ENCODE data around the gene SYTL1. TPM values are rescaled to one million over a fixed set of nuclear protein-coding genes. Genes with fewer than 3 reads are reported as not detected.

Gene SYTL1
- polyA plus RNA-seq, 1 donor from 2014 or later, result not detected

DNA sequence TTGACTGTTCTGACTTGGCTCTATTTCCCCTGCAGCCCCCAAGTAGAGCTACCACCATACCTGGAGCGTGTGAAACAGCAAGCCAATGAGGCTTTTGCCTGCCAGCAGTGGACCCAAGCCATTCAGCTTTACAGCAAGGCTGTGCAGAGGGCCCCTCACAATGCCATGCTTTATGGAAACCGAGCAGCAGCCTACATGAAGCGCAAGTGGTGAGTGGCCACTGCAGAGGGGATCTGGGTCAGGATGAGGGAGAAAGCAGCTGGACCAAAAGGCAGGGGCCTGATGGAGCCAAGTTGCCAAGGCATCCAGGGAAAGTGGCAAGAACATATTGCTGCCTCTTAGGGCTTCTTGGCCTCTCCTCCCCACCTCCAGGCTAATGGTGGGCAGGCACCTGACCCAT lies 43.9 kb upstream of the SYTL1 start:
- no peak overlapping the region for H3K4me2 ChIP-seq (ENCODE audit: low read length)
- no peak overlapping the region for H2AFZ ChIP-seq (ENCODE audit: low read depth, low read length)
- H3K27ac ChIP-seq (ENCODE audit: low read length), result no peak overlapping the region
- no peaks in the 10 kb centered on the region for H3K9me2 ChIP-seq (ENCODE audit: insufficient read depth, low read length)
- H3K36me3 ChIP-seq (ENCODE audit: insufficient read depth, low read length), result no peaks in the 10 kb centered on the region
- H3K9me3 ChIP-seq (ENCODE audit: low read length), result no peaks in the 10 kb centered on the region
- H3K4me3 ChIP-seq (ENCODE audit: low read length), result no peak overlapping the region
- no peak overlapping the region for H3K9ac ChIP-seq (ENCODE audit: low read length)
- no peaks in the 10 kb centered on the region for H4K20me1 ChIP-seq (ENCODE audit: insufficient read depth)
- H3K27me3 ChIP-seq (ENCODE audit: insufficient read depth, low read depth, low read length), result no peaks in the 10 kb centered on the region
- TF ChIP-seq MXI1 (conservative IDR thresholded peaks at IDR 0.05; ENCODE audit: poor library complexity, severe bottlenecking) (no peak), EZH2 (IDR thresholded peaks at IDR 0.05; ENCODE audit: borderline replicate concordance, insufficient read depth, low read length, poor library complexity, severe bottlenecking) (no peak), POLR2AphosphoS5 (IDR thresholded peaks at IDR 0.05) (no peak), EP300 (conservative IDR thresholded peaks at IDR 0.05; ENCODE audit: poor library complexity, severe bottlenecking) (no peak), TAF1 (IDR thresholded peaks at IDR 0.05; ENCODE audit: low read depth) (no peak), RAD21 (conservative IDR thresholded peaks at IDR 0.05) (no peak), SMC3 (conservative IDR thresholded peaks at IDR 0.05; ENCODE audit: poor library complexity) (no peak)
- TF ChIP-seq, protein P1, sequence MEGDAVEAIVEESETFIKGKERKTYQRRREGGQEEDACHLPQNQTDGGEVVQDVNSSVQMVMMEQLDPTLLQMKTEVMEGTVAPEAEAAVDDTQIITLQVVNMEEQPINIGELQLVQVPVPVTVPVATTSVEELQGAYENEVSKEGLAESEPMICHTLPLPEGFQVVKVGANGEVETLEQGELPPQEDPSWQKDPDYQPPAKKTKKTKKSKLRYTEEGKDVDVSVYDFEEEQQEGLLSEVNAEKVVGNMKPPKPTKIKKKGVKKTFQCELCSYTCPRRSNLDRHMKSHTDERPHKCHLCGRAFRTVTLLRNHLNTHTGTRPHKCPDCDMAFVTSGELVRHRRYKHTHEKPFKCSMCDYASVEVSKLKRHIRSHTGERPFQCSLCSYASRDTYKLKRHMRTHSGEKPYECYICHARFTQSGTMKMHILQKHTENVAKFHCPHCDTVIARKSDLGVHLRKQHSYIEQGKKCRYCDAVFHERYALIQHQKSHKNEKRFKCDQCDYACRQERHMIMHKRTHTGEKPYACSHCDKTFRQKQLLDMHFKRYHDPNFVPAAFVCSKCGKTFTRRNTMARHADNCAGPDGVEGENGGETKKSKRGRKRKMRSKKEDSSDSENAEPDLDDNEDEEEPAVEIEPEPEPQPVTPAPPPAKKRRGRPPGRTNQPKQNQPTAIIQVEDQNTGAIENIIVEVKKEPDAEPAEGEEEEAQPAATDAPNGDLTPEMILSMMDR (IDR thresholded peaks at IDR 0.05; ENCODE audit: poor library complexity, severe bottlenecking), result no peak
- TF ChIP-seq, protein P2, sequence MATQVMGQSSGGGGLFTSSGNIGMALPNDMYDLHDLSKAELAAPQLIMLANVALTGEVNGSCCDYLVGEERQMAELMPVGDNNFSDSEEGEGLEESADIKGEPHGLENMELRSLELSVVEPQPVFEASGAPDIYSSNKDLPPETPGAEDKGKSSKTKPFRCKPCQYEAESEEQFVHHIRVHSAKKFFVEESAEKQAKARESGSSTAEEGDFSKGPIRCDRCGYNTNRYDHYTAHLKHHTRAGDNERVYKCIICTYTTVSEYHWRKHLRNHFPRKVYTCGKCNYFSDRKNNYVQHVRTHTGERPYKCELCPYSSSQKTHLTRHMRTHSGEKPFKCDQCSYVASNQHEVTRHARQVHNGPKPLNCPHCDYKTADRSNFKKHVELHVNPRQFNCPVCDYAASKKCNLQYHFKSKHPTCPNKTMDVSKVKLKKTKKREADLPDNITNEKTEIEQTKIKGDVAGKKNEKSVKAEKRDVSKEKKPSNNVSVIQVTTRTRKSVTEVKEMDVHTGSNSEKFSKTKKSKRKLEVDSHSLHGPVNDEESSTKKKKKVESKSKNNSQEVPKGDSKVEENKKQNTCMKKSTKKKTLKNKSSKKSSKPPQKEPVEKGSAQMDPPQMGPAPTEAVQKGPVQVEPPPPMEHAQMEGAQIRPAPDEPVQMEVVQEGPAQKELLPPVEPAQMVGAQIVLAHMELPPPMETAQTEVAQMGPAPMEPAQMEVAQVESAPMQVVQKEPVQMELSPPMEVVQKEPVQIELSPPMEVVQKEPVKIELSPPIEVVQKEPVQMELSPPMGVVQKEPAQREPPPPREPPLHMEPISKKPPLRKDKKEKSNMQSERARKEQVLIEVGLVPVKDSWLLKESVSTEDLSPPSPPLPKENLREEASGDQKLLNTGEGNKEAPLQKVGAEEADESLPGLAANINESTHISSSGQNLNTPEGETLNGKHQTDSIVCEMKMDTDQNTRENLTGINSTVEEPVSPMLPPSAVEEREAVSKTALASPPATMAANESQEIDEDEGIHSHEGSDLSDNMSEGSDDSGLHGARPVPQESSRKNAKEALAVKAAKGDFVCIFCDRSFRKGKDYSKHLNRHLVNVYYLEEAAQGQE (IDR thresholded peaks at IDR 0.05; ENCODE audit: borderline replicate concordance), result no peak
- H3K79me2 ChIP-seq (replicated peaks; ENCODE audit: insufficient read depth, low read length), result no peaks in the 10 kb centered on the region
- no peaks in the 10 kb centered on the region for H3F3A ChIP-seq (ENCODE audit: insufficient read depth, low read length, poor library complexity, severe bottlenecking)

DNA sequence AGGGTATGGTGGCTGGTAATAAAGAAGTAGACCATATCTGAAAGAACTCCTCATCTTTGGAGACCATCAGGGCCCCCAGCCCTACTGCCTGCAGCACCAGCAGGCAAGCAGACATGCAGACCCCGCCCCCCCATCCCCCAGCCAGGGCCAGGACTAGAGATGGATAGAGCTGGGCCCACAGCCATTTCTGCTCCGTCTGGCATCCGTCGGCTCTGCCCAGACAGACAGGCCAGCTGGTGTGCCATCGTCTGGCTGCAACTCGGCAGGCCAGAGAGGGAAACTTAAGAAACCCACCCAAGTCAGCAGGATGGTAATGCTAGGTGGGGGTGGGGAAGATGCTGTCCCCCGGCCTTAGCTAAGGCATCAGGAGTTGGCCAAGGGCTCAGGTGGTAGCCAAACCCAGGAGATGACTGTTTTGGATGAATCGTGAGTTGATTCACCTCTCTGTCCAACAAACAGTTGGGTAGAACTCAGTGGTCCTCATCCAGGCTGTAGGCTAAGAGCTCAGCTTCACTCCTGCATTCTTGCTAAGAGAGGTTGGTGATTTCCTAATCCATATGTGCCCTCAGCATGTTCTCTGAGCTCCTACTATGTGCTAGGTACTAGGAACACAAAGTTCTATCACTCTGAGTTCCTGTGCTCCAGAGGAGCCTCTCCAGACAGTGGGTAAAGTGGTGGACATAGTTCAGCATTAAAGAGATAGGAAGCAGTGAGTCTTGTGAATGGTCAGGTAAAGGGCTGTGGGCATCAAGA lies 43.0 kb upstream of the SYTL1 start:
- no peak overlapping the region for H3K9ac ChIP-seq (ENCODE audit: low read length)

More for the DNA sequence above, 43.0 kb upstream of the SYTL1 start:
- H3K9me2 ChIP-seq (ENCODE audit: insufficient read depth, low read length), result no peaks in the 10 kb centered on the region
- TF ChIP-seq TAF1 (IDR thresholded peaks at IDR 0.05; ENCODE audit: low read depth) (no peak), RAD21 (conservative IDR thresholded peaks at IDR 0.05) (no peak), MXI1 (conservative IDR thresholded peaks at IDR 0.05; ENCODE audit: poor library complexity, severe bottlenecking) (no peak), EP300 (conservative IDR thresholded peaks at IDR 0.05; ENCODE audit: poor library complexity, severe bottlenecking) (no peak)
- TF ChIP-seq, protein P1 (IDR thresholded peaks at IDR 0.05; ENCODE audit: poor library complexity, severe bottlenecking), result no peak
- TF ChIP-seq, protein P2 (IDR thresholded peaks at IDR 0.05; ENCODE audit: borderline replicate concordance), result no peak
- no peaks in the 10 kb centered on the region for H3K9me3 ChIP-seq (ENCODE audit: low read length)
- no peaks in the 10 kb centered on the region for H4K20me1 ChIP-seq (ENCODE audit: insufficient read depth)
- H3K79me2 ChIP-seq (replicated peaks; ENCODE audit: insufficient read depth, low read length), result no peaks in the 10 kb centered on the region
- H3K27me3 ChIP-seq (ENCODE audit: insufficient read depth, low read depth, low read length), result no peaks in the 10 kb centered on the region
- H3K4me2 ChIP-seq (ENCODE audit: low read length), result no peak overlapping the region
- no peaks in the 10 kb centered on the region for H3K36me3 ChIP-seq (ENCODE audit: insufficient read depth, low read length)
- no peak overlapping the region for H2AFZ ChIP-seq (ENCODE audit: low read depth, low read length)
- H3K27ac ChIP-seq (ENCODE audit: low read length), result no peak overlapping the region
- no peak overlapping the region for H3K4me3 ChIP-seq (ENCODE audit: low read length)
- H3F3A ChIP-seq (ENCODE audit: insufficient read depth, low read length, poor library complexity, severe bottlenecking), result no peaks in the 10 kb centered on the region

Measured in neural cell (in vitro differentiated cells).